ENCODE results near the gene IRS1.

GRCh38 chr2:226760412-226761194 lies 39.0 kb downstream of the IRS1 start:
- TF ChIP-seq, protein P1, sequence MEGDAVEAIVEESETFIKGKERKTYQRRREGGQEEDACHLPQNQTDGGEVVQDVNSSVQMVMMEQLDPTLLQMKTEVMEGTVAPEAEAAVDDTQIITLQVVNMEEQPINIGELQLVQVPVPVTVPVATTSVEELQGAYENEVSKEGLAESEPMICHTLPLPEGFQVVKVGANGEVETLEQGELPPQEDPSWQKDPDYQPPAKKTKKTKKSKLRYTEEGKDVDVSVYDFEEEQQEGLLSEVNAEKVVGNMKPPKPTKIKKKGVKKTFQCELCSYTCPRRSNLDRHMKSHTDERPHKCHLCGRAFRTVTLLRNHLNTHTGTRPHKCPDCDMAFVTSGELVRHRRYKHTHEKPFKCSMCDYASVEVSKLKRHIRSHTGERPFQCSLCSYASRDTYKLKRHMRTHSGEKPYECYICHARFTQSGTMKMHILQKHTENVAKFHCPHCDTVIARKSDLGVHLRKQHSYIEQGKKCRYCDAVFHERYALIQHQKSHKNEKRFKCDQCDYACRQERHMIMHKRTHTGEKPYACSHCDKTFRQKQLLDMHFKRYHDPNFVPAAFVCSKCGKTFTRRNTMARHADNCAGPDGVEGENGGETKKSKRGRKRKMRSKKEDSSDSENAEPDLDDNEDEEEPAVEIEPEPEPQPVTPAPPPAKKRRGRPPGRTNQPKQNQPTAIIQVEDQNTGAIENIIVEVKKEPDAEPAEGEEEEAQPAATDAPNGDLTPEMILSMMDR (IDR thresholded peaks at IDR 0.05; ENCODE audit: poor library complexity) = no peak
- TF ChIP-seq EZH2phosphoT487 (IDR thresholded peaks at IDR 0.05; ENCODE audit: low read depth, severe bottlenecking, unreplicated experiment) (no peak), EZH2 (IDR thresholded peaks at IDR 0.05; ENCODE audit: borderline replicate concordance) (no peak)

All from hepatocyte (in vitro differentiated cells).